Astrocyte of the hippocampus (primary cell): Measurements from ENCODE around the gene MAGEB16.

Source experiments
- DNase-seq: peaks from one replicate; pipeline ENCODE4 v3.0.0; 2011; ENCODE audit warnings: low read depth, low spot score

MAGEB16 gene

DNA sequence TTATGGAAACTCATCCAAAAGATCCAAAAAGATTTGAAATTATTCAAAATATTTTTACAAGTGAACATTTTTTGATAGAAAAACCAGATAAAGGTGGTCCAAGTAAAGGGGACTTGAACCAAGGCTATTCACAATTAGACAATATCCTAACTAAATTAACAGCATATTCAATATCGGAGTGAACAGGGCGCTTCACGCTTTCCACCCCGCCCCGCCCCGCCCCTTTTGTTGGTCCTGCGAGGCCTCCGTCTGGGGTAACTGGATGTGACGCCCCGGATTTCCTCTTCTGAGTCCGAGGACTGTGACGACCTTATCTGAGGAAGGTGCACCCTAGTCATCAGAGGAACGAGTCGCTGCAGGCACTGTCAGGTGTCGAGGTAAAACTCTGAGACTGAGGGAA is at the start of gene MAGEB16:
Gene MAGEB16, plus strand, starts transcription at position 301 of the 400 bp plus-strand sequence. CDS start 3,855 bp downstream, outside the sequence.
- no peak for DNase-seq

DNA sequence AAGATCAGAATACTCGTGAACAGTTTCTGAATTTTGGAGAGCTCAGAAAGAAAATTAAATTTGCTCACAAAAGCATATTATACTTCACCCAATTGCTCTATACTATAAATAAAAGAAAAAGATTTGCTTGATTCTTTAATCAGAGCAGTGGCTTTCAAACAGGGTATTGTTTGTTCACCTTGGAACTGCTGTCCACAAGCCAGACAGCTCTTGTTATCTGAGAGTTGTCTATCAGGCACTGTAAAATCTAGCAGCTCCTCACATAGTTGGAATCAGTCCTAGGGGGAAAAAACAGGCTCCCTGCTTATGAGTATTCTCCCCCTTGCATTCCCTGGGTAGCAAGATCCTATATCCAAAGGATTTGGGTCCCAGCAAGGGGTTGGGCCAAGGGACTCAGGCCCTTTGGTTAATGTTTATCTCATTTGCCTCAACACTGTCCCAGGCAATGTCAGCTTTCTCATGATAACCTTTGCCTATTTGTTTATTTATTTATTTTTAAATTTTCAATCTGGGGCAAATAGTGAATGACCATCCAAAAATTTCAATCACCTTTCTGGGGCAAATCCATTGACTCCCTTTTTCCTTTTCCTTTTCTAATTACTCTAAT is 24.1 kb upstream of the MAGEB16 start:
- no peak for DNase-seq

DNA sequence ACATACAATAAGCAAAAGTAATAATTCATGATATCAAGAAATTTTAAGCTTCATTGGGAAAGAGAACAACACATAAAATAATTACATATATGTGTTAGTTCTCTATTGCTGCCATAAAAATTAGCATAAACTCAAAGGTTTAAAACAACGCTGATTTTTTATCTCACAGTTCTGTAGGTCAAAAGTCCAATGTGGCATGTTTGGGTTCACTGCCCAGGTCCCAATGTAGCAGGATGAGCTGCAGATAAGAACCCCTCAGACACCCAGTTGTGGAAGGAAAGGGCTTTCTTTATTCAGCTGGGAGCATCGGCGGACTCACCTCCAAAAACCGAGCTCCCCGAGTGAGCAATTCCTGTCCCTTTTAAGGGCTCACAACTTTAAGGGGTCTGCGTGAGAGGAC is 13.1 kb upstream of the MAGEB16 start:
- no peak for DNase-seq

DNA sequence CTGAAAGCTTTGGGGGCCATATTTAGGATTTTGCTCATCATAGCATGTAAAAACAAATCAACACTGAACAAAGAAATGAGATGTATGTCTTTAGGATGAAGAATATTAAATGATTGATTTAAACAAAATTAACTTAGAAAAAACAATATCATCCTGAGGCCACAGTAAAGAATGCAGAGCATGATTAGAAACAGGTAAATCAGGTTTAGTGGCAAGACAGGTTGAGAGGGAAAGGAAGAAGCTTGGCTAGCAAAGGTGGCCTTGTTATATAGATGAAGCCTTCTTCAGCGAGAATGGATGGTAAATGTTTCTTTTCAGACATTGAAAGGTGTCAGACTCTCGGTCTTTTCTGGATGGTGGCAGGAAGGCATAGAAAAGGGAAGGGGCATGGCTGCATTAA is 11.9 kb upstream of the MAGEB16 start:
- DNase-seq = no peak

DNA sequence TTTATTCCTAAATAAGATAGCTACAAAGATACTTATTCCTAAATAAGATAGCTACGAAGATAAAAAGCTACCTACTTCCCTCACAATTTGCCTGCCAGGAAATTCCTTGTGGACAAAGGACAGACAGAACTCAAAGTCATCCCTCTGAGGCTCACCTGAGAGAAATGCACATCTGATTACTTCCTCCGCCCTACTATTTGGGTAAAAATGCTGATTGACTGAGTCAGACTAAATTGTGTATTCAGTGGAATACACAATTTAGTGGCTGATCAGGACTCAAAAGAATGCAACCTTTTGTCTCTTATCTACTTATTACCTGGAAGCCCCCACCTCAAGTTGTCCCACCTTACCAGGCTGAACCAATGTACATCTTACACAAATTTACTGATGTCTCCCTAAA is 10.3 kb upstream of the MAGEB16 start:
- DNase-seq = no peak

DNA sequence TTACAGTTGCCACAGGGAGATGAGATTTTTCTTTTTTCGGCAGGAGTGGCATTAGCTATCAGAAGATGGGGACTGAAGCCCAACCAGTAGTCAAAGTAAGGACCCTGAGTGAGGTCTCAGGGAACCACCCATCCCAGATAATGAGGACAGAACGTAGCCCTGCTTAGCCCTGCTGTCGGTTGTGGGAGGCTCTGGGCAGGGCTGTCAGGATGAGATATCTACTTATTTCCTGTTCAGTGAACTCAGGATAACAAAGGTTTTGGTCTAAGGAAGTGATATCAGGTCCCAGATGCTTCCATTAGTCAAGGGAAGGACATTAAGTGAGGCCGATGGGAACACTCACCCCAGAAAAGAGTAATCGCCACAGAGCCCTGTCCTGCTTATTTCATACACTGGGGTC is 2.3 kb downstream of the MAGEB16 start:
- DNase-seq = no peak

DNA sequence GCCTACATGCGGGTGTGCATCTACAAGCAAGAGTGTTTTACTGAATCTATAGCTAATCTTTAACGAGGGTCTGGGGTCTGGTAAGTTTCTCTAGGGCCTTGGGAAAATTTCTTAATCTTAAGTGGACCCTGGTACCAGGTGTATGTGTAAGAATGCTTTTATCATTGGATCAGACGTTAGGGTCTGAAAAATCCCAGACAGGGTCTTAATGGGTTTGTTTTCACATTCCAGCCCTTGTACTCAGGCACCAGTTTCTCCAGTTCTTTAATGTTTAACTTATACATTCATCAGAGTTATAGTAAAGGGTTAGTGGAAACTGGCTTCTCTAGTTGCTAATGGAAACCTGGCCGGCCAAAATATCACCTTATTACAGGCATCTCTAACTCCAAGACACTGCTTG is 11.6 kb downstream of the MAGEB16 start:
- no peak for DNase-seq

DNA sequence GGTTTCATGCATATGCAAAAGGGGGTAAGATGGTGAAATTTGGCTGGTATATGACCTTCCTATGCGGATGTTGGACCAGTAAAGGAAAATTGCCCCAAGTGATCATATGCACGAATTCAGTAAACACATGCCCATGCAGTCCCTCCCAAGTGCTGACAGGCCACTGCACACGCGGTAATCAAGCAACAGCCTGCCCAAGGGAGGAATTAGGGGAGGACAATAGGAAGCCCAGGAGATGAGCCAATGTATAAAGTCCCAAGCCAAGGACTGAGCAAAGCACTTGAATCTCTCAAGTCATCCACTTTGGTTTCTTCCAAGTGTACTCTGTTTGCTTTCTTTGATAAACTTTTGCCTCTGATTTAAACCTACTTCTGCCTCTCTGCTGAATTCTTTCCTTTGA is 21.1 kb downstream of the MAGEB16 start:
- no peak for DNase-seq

DNA sequence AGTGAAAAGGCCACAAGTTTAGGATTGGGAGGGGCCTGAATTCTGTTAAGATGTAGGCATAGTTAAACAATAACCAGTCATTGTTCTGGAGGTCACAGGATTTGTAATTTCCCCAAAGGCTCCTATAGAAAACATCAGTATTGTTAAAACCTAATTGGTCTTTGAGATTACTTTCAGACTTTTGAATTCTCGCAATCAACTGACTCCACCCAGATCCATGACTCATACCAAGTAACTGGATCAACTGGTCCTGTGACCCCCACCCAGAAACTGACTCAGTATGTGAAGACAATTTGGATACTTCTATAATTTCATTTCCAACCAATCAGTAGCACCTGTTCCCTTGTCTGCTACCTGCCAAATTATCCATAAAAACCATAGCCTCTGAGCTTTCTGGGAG is 28.4 kb downstream of the MAGEB16 start:
- no peak for DNase-seq

DNA sequence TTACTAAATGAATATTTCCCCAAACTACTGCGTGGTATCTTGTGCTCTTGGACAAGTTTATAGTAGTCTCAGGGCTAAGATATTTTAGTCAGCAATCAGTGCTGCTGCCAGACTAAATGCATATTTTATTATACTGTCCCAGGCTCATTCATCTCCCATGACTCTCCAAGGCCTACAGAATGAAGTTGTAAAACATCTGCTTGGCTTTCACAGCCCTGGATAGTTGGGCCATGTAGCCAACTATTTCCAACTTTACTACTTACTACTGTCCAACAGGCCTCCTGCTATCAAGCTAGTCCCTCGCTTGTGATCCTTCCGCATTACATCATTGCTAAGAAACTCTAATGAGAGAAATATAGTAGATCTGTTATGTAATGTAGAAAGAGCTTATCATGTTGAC is 31.4 kb downstream of the MAGEB16 start:
- no peak for DNase-seq

DNA sequence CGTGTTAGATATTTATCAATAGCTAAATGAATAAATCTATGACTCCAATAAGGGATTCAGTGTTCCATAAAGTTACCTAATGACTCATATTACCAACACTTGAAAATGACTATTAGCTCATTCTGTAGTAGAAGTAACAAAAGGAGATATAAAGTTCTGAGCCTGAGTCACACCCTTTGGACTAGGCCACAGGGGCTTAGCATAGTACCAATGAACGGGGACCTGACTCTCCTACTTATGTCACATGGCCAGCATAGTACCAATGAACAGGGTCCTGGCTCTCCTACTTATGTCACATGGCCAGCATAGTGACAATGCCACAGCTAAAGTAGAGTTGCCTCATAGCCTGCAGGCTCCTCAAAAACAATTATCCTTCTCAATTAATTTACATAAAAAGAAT is 43.7 kb downstream of the MAGEB16 start:
- no peak for DNase-seq

DNA sequence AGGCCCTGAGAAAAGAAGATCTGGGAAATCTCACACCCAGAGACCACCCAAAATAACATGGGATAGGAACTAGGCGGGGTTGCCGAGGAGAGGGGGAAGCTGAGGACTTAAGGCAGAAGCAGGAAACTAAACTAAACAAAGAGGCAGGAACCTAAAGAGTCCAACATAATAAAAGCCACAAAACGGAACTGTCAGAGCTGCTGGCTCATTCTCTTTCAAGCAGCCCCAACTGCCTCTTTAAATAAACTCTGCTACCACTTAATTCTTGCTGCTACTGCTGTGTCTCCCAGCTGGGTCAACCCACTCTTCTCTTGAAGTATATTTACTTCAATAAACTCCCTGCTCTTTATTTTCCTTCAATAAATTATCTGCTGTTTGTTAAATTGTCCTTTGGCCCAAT is 44.5 kb downstream of the MAGEB16 start:
- no peak for DNase-seq

DNA sequence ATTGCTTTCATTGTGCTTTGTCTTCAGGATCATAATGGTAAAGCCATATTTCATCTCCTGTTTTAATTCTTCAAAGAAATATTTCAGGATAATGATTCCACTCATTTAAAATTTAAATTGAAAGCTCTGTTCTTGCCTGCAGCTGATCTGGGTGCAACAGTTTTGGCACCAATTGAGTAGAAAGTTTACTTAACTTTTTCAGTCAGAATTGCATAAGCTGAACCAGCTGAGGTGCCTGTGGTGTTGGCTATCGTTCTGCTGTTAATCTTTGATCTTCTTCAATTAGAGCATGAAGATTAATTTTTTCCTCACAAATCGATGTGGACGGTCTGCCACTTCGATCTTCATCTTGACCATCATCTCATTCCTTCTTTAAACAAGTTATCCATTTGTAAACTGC is 49.6 kb downstream of the MAGEB16 start:
- no peak for DNase-seq
